GM21528 (cell line): ENCODE measurements around the gene ELFN2.

Experiments
- ATAC-seq: cut with Tn5 transposase; IDR thresholded peaks from one replicate; pipeline ENCODE4 v1.9.1; 2021; ENCODE audit warnings: mild to moderate bottlenecking, moderate library complexity; ENCODE audit not compliant: unreplicated experiment, low FRiP score

Gene ELFN2

DNA sequence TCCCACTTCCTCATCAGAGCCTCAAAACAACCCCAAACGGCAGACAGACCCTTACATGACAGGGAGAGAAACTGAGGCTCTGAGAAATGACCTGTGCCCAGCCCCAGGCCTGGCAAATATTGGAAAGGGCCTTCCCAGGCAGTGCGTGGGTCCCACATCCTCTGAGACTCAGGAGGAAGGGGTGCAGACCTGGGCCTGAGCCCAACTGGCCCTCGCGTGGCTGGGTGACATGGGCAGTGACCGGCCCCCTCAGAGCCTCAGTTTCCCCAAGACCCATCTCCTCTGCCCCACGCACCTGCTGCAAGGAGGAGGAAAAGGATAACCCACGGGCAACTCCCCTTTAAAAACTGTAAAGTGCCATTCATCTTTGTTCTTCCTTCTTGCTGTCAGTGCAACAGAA lies 35.6 kb downstream of the ELFN2 start:
- ATAC-seq, result no peak

DNA sequence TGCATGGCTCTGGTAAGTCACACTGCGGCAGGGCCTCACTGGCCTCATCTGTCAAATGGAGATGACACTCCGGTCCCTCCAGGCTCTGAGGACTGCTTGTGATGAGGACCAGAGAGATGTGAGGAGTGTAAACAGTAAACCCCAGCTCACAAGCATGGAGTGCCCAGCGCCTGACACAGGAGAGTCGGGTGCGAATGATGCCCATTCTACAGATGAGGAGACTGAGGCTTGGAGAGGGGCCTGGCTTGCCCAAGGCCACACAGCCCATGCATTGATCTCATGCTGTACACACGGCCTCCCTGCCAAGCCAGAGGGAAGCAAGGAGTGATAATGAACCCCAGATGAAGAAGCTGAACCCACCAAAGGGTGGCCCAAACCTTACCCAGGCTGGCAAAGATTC lies 37.2 kb downstream of the ELFN2 start:
- ATAC-seq, result no peak

DNA sequence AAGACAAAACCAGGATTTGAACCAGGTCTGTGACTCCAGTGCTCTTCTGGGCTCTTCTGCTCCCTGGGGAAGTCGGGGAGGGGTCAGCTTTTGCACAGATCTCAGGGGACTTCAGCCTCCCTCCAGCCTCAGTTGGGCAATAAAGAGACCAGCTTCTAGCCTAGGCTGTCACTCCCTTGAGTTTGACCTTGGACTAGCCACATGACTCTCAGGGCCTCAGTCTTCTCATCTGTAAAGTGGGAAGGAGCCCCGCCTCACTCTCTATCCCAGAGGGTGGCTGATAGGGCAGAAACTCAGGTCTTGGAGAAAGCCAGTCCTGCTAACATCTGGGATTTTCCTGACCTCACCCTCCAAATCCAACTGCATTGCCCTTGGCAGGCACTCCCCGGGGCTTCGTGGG lies 38.7 kb downstream of the ELFN2 start:
- ATAC-seq, result no peak

DNA sequence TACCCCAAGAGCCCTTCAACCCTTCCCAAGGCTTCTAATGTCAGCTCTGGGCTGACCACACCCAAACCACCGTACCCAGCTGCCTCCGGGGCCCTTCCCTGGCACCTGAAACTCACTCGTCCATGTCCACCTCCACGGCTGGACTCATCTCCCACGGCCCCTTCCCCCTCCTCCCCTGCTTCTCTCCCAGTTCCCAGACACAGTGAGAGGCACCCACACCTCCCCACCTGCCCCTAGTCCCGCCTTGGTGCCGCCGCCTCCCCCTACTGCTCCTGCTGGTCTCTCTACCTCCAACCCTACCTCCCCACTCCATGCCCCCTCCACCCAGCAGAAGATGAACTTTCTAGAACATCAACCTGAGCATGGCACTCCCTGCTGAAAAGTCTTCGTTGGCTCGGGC lies 39.5 kb downstream of the ELFN2 start:
- ATAC-seq, result no peak

DNA sequence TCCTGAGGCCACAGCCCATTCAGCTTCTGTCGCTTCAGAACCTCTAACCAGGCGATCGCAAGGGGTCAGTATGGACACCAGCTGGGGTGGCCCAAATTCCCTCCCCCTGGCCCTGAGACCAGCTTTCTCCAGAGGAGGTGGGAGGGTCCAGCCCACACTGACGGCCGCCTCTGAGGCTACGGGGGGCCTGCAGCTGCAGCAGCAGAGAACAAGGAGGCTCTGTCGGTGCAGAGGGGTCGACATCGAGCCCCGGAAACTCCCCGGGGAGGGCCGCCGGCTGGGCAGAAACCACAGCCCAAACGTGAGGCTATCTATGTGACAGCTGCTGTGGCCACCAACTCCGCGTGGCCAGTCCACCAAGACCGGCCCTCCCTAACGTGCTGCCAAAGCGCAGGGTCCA lies 40.8 kb downstream of the ELFN2 start:
- ATAC-seq, result no peak

DNA sequence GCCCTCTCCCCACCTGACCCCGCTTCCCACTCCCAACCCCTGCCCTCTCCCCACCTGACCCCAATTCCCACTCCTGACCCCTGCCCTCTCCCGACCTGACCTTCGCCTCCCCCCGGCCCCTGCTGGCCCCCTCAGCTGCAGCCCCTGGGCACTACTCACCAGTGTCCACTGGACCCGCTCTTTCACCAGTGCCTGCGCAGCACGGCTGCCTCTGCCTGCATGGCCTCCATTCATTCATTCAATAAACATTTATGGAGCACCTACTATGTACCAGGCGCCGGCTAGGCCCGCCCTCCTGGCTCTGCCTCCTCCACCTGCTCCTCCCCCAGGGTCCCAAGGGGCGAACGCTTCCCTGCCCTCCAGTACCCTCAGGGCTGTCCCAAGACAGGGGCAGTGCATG lies 42.6 kb downstream of the ELFN2 start:
- ATAC-seq, result no peak

DNA sequence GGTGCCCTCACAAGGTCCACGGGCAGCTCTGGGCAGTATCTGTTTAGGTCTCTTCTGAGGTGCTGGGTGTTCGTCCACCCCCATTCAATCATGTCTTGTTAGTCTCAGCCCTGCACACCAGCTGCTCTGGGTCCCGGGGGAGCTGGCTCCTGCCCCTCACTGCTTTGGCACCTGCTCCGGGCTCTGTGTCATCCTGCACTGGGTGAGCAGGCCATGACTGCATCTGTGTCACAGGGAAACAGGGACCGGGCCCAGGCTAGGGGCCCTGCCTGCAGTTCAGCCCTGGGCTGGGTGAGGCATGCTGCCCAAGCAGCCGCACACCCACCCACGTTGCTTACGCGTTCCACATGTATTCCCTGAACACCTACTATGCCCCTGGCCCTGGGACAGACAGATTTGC lies 43.9 kb downstream of the ELFN2 start:
- ATAC-seq, result no peak

DNA sequence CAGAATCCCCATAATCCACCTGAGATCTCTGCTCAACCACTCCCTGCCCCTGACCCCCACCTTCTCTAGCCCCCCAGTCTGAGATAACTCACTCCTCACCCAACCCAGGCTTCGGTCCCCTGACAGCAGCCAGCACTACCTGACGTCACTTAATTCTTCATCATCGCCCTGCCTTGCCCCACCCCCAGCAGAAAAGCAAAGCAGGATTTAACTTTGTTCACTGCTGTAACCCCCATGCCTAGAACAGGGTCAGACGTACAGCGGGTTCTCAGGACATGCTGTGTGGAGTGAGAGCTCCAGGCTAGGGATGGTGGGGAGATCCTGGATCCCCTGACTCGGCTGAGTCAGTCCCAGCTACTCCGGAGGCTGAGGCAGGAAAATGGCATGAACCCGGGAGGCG lies 45.8 kb downstream of the ELFN2 start:
- no peak for ATAC-seq

DNA sequence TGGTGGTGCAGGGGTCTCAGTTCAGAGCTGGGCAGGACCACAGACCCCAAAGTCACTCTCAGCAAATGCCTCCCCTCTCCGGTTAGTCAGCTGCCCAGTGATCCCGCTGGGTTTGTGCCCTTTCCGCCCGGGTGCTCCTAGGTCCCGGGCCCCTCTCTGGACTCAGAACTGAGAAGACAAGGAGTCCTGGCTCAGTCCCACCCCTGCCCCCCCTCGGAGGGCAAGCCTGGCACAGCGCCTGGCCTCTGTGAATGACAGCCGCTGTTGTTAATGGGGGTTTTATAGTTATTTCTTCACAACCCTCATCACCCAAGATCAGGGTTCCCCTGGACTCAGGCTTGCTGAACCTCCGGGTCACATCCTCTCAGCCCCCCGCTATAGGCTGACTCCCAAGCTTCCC lies 47.6 kb downstream of the ELFN2 start:
- no peak for ATAC-seq

DNA sequence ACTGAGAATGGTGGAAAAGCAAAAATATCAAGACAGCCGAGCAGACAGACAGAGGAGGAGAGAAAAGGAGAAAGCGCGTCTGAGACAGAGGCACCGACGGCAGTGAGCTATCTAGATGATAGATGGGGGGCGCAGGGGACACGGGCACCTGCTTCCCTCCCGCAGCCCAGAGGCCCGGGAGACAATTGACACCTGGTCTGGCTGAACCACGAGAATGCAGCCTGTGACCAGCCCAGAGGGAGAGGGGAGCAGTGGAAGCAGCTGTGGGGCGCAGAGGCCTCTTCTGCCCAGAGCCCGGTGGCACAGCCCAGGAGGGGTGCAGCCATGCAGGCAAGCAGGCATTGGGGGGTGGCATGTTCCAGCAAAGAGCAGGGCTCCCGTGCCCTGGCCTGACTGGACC lies 48.2 kb downstream of the ELFN2 start:
- no peak for ATAC-seq

DNA sequence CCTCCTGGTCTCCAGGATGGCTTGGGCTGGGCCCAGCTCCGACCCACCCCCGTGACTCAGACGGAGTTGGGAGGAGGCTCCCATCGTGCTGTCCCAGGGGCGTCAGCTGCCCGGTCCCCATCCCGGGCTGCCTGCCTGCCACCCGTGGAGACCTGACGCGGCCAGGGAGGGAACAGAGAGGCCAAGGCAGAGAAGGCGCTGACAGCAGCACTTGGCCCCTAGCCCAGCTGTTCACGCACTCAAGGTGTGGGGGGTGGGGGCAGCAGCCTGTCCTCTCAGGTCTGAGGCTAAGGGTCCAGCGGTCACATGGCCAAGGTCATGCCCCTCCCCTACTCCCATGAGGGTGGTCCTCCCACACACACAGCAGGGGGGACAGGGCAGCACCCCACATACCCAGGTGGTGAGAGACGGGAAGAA lies 48.6 kb downstream of the ELFN2 start:
- ATAC-seq, result no peak

DNA sequence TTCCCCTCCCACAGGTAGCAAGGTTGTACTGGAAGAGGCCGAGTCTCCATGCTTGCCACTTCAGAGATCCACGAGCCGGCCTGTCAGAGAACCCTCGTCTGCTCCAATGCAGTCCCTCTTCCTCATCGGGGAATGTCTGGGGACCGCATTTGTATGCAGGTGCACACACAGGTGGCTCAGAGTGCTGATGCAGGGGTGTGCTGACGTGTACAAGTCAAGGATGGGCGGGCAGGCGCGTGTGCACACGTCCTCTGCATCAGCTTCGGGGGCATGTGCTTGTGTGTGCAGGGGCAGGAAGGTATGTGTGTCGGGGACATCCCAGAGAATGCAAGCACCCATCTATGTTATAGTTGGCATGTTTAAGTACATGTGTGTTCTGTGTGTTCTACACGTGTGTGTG lies 49.4 kb downstream of the ELFN2 start:
- ATAC-seq, result no peak

DNA sequence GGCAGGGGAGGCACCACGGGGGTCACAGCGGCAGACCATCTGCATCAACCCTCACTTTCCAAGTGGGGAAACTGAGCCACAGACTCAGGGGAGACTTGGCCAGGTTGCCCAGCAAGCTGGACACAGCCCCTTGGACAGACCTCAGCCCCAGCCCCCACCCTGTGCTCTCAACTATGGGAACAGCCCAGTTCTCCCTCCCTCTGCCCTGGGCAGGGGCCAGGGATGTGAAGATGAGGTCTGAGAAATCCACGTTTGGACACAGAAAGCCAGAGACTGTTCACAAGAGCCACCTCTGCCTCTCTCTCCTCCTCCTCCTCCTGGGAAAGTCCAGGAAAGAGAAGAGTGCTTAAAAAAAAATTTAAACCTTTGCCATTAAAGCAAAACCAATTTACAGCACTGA lies 50.1 kb downstream of the ELFN2 start:
- ATAC-seq, result no peak

DNA sequence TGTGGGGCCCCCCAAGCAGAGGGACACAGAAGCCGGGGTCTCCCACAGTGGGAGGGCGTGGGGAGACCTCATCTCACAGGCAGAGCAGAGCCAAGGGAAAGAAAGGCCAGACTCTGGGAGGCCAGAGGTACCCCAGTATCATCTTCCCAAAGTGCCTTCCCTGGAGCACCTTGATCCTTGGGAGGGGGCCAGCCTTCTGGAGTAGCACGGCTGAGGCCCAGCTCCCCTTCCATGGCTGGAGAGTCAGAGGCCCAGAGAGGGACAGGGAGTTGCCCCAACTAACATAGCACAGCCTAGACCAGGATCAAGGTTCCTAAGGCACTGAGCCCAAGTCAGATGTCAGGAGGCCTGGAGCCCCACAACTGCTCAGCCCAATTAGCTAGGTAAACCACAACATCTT lies 50.6 kb downstream of the ELFN2 start:
- ATAC-seq, result no peak

DNA sequence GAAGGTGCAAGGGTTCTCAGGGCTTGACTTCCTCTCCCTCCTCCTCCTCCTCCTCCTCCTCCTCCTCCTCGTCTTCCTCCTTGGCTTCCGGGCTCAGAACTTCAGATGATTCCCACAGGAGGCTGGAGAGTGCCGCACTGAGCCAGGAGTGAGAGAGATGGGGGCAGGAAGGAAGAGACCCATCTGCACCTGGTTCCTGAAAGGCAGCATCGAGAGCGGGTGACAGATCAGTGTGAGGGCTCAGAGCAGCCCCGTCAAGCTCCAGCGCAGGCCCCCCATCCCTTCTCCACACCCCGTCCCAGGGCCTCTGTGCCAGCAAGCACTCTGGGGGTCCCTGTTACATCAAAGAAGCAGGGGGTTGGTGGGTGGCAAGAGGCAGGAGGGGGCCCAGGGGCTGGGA lies 51.5 kb downstream of the ELFN2 start:
- no peak for ATAC-seq

DNA sequence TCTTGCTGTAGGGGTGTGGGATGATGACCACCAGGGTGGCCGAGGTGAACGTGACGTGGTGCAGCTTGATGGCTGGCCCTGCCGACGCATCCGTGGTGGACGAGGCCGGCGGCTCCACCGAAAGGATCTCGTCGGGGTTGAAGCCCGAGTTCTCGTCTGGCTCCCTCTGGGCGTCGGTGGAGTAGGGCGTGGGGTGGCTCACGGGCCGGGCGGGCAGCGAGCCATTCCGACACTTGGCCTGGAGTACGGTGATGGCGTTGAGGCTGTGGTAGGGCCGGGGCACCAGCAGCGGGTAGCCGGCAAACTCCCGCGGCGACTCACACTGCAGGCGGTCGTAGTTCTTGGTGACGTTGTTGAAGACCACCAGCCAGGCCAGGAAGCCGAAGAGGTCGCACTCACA lies 52.7 kb downstream of the ELFN2 start:
- no peak for ATAC-seq

DNA sequence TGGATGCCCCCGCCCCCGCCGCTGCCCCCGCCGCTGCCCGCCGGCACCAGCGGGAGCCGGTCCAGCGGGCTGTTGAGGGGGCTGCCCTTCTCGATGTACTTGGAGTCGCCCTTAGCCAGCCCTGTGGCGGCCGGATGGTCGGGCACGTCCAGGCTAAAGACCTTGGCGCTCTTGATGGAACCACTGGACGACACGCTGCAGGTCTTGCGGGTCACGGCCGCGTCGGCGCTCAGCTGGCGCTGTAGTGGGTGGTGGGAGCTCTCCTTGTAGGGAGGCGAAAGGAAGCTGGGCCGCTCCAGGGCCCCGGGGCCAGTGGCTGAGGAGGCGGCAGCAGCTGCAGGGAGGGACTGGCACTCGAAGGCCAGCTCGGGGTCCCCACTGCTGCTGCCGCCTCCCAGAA lies 53.8 kb downstream of the ELFN2 start:
- ATAC-seq, result no peak

DNA sequence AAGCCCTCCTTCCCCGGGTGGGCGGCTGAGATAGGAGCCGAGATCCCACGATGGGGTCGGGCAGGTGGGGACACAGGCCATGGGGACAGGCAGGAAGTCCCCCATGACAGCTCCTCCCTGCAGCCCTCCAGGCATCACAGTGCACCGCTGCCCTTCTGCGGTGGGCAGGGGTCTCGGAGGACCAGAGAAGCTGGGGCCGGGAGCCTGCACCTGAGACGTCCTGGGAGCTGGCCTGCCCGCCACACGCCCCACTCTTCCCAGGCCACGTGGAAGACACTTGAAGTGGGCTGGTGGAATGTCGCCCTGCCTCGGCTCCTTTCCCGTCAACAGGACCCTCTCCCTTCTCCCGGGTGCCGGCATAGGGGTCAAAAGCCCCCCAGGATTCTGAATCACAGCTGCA lies 55.4 kb downstream of the ELFN2 start:
- no peak for ATAC-seq

DNA sequence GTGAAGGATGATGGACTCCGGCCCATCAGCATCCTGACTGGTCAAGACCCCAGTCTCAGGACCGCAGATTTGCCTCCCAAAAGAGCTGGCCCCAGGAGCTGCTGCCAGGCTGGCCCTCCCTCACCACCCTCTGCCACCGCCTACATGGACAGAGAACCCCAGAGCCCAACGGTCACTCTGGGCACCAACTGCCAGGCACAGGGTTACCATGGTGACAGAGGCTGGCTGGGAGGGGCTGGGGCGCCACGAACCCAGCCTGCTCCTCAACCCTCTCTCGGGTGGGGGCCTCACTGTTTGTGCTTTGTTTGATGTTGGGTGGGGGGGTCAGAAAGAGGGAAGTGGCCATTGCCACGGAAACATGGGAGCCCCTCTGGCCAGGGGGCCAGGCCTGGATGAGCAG lies 55.8 kb downstream of the ELFN2 start:
- no peak for ATAC-seq

DNA sequence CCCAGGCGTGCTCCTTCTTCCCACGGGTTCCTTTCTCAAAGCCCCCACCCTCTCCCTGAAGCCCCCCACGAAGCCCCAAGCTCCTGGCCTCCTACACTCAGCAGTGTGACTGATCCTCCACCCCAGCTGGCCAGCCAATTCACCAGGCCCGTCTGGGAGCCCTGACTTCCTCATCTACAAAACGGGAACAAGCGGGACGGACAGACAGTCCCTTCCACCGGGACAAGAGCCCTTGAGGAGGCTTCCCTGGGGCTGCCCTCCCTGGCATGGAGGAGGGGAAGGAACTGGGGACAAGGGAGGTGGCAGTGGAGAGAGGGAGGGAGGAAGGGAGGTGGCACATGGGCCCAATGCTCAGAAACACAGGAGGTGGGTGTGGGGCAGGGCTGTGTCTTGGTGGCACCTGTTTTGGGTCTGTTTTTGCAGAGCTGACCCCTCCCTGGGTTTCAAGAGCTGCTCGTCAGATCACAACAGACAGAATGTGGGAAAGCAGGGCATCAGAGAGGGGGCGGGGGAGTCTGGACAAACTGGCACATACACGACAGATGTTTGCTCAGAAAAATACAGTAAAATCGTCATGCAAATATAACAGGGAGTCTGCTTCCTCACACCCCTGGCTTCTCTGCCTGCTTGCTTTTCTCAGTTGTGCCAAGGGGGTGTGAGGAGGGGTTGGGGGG lies 56.8 kb downstream of the ELFN2 start:
- no peak for ATAC-seq

DNA sequence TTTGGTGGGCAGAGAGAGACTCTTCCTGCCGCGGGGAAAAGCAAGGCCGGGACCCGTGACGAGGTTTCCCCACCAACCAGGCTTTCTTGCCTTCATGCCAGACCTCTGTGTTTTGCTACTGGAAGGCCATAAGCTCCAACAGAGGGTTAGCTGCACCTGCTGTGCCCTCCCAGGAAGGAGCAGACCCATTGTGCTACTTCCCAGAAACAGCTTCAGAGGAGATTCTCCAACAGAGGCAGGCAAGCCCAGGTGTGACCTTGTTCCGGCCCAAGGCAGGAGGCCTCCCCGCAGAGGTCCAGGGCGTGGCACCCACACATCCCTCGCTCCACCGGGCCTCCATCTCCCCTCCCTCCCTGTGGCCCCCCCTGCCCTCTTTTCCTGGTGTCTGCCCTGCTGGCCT lies 57.8 kb downstream of the ELFN2 start:
- ATAC-seq, result no peak

DNA sequence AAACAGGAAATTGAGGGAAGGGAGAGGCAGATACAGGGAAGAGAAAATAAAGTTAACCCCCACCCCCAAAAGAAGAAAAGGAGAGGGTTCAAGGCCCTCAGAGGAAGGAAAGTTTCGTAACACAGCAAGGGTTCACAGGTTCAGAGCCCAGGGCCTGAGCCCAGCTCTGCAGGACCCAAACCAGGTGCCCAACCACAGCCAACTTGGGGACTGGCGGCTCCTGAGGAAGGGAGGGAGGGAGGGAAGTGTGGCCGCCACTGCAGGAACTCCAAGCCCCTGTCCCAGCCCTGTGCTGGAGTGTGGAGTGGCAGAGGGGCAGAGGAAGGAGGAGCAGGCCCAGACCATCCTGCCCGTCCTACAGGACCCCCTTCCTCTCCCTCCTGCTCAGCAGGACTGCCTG lies 59.2 kb downstream of the ELFN2 start:
- ATAC-seq, result no peak

DNA sequence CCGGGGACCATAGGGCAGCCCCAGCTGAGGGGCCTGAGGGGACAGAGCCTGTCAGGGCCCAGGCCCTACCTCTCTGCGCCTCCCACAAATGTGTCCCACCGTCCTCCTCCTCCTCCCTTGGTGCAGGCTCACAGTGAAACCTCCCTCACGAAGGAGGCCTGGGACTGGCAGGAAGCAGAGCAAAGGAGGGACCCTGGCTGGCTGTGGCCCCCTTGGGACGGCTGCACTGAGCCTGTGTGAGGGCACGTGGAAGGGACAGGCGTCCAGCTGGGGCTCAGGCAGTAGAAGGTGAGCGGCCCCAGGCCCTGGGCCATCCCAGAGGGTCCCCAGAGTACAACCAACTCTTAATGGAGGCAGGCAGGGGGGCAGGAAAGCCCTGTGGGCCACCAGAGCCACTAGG lies 60.7 kb downstream of the ELFN2 start:
- ATAC-seq, result no peak
